Measurements from ENCODE around the gene SOX3.

DNA sequence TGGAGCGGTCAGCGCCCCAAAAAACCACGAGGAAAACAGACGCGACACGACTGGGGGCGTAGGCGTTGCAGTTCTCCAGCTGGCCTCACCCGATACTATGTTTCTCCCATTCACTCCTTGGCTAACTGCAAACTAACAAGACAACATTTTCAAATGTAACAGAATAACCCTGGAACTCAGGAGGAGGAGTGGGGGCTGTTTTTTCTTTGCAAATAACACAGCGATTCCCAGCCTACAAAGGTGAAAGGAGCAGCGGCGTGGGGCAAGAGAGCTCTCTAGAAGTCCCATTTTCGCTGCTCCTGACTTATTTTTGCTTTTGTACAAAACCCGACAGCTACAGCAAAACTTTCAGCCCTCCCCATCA is 1.6 kb downstream of the SOX3 start:
- no peak for TF ChIP-seq YY1 (IDR thresholded peaks at IDR 0.05)
- TF ChIP-seq, protein P1, sequence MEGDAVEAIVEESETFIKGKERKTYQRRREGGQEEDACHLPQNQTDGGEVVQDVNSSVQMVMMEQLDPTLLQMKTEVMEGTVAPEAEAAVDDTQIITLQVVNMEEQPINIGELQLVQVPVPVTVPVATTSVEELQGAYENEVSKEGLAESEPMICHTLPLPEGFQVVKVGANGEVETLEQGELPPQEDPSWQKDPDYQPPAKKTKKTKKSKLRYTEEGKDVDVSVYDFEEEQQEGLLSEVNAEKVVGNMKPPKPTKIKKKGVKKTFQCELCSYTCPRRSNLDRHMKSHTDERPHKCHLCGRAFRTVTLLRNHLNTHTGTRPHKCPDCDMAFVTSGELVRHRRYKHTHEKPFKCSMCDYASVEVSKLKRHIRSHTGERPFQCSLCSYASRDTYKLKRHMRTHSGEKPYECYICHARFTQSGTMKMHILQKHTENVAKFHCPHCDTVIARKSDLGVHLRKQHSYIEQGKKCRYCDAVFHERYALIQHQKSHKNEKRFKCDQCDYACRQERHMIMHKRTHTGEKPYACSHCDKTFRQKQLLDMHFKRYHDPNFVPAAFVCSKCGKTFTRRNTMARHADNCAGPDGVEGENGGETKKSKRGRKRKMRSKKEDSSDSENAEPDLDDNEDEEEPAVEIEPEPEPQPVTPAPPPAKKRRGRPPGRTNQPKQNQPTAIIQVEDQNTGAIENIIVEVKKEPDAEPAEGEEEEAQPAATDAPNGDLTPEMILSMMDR (IDR thresholded peaks at IDR 0.05; ENCODE audit: low read depth, low read length, missing input control) = no peak
- TF ChIP-seq NR2F2 (IDR thresholded peaks at IDR 0.05) = no peak
- TF ChIP-seq, protein P2, sequence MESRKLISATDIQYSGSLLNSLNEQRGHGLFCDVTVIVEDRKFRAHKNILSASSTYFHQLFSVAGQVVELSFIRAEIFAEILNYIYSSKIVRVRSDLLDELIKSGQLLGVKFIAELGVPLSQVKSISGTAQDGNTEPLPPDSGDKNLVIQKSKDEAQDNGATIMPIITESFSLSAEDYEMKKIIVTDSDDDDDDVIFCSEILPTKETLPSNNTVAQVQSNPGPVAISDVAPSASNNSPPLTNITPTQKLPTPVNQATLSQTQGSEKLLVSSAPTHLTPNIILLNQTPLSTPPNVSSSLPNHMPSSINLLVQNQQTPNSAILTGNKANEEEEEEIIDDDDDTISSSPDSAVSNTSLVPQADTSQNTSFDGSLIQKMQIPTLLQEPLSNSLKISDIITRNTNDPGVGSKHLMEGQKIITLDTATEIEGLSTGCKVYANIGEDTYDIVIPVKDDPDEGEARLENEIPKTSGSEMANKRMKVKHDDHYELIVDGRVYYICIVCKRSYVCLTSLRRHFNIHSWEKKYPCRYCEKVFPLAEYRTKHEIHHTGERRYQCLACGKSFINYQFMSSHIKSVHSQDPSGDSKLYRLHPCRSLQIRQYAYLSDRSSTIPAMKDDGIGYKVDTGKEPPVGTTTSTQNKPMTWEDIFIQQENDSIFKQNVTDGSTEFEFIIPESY (IDR thresholded peaks at IDR 0.05) = no peak
- no peak for TF ChIP-seq JUND (IDR thresholded peaks at IDR 0.05)
- no peak for TF ChIP-seq FOXA2 (IDR thresholded peaks at IDR 0.05)
- no peak for TF ChIP-seq EGR1 (IDR thresholded peaks at IDR 0.05; ENCODE audit: low read depth in 2 of 2)
- no peak for TF ChIP-seq RXRA (IDR thresholded peaks at IDR 0.05)
- no peak for TF ChIP-seq GABPA (IDR thresholded peaks at IDR 0.05 in 1 of 2, conservative IDR thresholded peaks at IDR 0.05 in 1 of 2)
- no peak for TF ChIP-seq RAD21 (IDR thresholded peaks at IDR 0.05)
- TF ChIP-seq, protein P3, sequence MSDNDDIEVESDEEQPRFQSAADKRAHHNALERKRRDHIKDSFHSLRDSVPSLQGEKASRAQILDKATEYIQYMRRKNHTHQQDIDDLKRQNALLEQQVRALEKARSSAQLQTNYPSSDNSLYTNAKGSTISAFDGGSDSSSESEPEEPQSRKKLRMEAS (IDR thresholded peaks at IDR 0.05) = no peak
- no peak for TF ChIP-seq SP1 (IDR thresholded peaks at IDR 0.05)
- TF ChIP-seq, protein P4, sequence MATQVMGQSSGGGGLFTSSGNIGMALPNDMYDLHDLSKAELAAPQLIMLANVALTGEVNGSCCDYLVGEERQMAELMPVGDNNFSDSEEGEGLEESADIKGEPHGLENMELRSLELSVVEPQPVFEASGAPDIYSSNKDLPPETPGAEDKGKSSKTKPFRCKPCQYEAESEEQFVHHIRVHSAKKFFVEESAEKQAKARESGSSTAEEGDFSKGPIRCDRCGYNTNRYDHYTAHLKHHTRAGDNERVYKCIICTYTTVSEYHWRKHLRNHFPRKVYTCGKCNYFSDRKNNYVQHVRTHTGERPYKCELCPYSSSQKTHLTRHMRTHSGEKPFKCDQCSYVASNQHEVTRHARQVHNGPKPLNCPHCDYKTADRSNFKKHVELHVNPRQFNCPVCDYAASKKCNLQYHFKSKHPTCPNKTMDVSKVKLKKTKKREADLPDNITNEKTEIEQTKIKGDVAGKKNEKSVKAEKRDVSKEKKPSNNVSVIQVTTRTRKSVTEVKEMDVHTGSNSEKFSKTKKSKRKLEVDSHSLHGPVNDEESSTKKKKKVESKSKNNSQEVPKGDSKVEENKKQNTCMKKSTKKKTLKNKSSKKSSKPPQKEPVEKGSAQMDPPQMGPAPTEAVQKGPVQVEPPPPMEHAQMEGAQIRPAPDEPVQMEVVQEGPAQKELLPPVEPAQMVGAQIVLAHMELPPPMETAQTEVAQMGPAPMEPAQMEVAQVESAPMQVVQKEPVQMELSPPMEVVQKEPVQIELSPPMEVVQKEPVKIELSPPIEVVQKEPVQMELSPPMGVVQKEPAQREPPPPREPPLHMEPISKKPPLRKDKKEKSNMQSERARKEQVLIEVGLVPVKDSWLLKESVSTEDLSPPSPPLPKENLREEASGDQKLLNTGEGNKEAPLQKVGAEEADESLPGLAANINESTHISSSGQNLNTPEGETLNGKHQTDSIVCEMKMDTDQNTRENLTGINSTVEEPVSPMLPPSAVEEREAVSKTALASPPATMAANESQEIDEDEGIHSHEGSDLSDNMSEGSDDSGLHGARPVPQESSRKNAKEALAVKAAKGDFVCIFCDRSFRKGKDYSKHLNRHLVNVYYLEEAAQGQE (IDR thresholded peaks at IDR 0.05) = no peak
